MM.1S (cell line): ENCODE results near the gene ABHD16B.

Experiments used
- DNase-seq: peaks from one replicate; pipeline ENCODE4 v3.0.0-alpha.2; 2015
- H2AFZ ChIP-seq: fragments of 300-600 bp; sonication (generic); 2 replicates; pipeline ENCODE4 v1.6.0; 2016; ENCODE audit warnings: antibody characterized with exemption, low read length
- H3F3A ChIP-seq: fragments of 300-600 bp; sonication (generic); 2 replicates; pipeline ENCODE4 v1.6.1; 2016; ENCODE audit warnings: mild to moderate bottlenecking, antibody characterized with exemption, low read length, moderate library complexity, mixed read lengths; ENCODE audit not compliant: insufficient read depth
- H3K27ac ChIP-seq: fragments of 300-600 bp; sonication (generic); 2 replicates; pipeline ENCODE4 v1.5.1; 2016; ENCODE audit warnings: mild to moderate bottlenecking, low read length
- H3K27me3 ChIP-seq: fragments of 300-600 bp; sonication (generic); replicated peaks from 2 replicates; pipeline ENCODE4 v1.6.0; 2016; ENCODE audit warnings: low read length; ENCODE audit not compliant: insufficient read depth
- H3K36me3 ChIP-seq: fragments of 300-600 bp; sonication (generic); replicated peaks from 2 replicates; pipeline ENCODE4 v1.6.1; 2016; ENCODE audit warnings: mild to moderate bottlenecking, low read length, mixed read lengths; ENCODE audit not compliant: insufficient read depth
- H3K4me1 ChIP-seq: fragments of 300-600 bp; sonication (generic); 2 replicates; pipeline ENCODE4 v1.6.1; 2016; ENCODE audit warnings: low read length, mixed read lengths
- H3K4me2 ChIP-seq: fragments of 300-600 bp; sonication (generic); 2 replicates; pipeline ENCODE4 v1.6.0; 2016; ENCODE audit warnings: low read depth, low read length
- H3K4me3 ChIP-seq: fragments of 300-600 bp; sonication (generic); 2 replicates; pipeline ENCODE4 v1.5.1; 2016; ENCODE audit warnings: low read length, mixed read lengths
- H3K79me2 ChIP-seq: fragments of 300-600 bp; sonication (generic); 2 replicates; pipeline ENCODE4 v1.6.1; 2016; ENCODE audit warnings: mixed run types, low read length, mixed read lengths
- H3K9ac ChIP-seq: fragments of 300-600 bp; sonication (generic); 2 replicates; pipeline ENCODE4 v1.6.1; 2016; ENCODE audit warnings: low read length, mixed read lengths
- H3K9me2 ChIP-seq: fragments of 300-600 bp; sonication (generic); replicated peaks from 2 replicates; pipeline ENCODE4 v1.6.1; 2016; ENCODE audit warnings: mild to moderate bottlenecking, low read length, mixed read lengths; ENCODE audit not compliant: insufficient read depth
- H3K9me3 ChIP-seq: fragments of 300-600 bp; sonication (generic); replicated peaks from 2 replicates; pipeline ENCODE4 v1.6.1; 2016; ENCODE audit warnings: mild to moderate bottlenecking, low read length, mixed read lengths; ENCODE audit not compliant: insufficient read depth
- H4K20me1 ChIP-seq: fragments of 300-600 bp; sonication (generic); 2 replicates; pipeline ENCODE4 v1.6.1; 2016; ENCODE audit warnings: mild to moderate bottlenecking, low read length, moderate library complexity, mixed read lengths; ENCODE audit not compliant: insufficient read depth
- EZH2 ChIP-seq: fragments of 300-600 bp; sonication (generic); optimal IDR thresholded peaks from 2 replicates; pipeline ENCODE3; 2017; ENCODE audit warnings: low read depth, mild to moderate bottlenecking, antibody characterized with exemption, low read length, mixed read lengths
- EZH2phosphoT487 ChIP-seq: fragments of 300-600 bp; sonication (generic); IDR thresholded peaks from 2 replicates; pipeline ENCODE4 v1.6.1; 2018; ENCODE audit warnings: antibody characterized with exemption, low read length
- TF ChIP-seq, protein P1 (sequence below): fragments of 300-600 bp; sonication (generic); IDR thresholded peaks from 2 replicates; pipeline ENCODE4 v1.5.1; 2016; ENCODE audit warnings: antibody characterized with exemption, low read length, mixed read lengths

Gene ABHD16B

GRCh38 chr20:63831993-63832686, 29.2 kb upstream of the ABHD16B start:
- Histone ChIP-seq H3K9me3 (no peaks in the 10 kb centered on the region), H2AFZ (no peak overlapping the region), H3K4me3 (no peak overlapping the region), H3K27ac (no peak overlapping the region), H3F3A (no peaks in the 10 kb centered on the region), H4K20me1 (no peaks in the 10 kb centered on the region), H3K27me3 (peaks cover 53% of the 10 kb centered on the region), H3K4me1 (no peaks in the 10 kb centered on the region), H3K9me2 (no peaks in the 10 kb centered on the region), H3K36me3 (no peaks in the 10 kb centered on the region), H3K9ac (no peak overlapping the region), H3K4me2 (no peak overlapping the region), H3K79me2 (no peaks in the 10 kb centered on the region)
- DNase-seq = no peak
- TF ChIP-seq EZH2 (no peak), EZH2phosphoT487 (no peak)
- TF ChIP-seq, protein P1, sequence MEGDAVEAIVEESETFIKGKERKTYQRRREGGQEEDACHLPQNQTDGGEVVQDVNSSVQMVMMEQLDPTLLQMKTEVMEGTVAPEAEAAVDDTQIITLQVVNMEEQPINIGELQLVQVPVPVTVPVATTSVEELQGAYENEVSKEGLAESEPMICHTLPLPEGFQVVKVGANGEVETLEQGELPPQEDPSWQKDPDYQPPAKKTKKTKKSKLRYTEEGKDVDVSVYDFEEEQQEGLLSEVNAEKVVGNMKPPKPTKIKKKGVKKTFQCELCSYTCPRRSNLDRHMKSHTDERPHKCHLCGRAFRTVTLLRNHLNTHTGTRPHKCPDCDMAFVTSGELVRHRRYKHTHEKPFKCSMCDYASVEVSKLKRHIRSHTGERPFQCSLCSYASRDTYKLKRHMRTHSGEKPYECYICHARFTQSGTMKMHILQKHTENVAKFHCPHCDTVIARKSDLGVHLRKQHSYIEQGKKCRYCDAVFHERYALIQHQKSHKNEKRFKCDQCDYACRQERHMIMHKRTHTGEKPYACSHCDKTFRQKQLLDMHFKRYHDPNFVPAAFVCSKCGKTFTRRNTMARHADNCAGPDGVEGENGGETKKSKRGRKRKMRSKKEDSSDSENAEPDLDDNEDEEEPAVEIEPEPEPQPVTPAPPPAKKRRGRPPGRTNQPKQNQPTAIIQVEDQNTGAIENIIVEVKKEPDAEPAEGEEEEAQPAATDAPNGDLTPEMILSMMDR = no peak

DNA sequence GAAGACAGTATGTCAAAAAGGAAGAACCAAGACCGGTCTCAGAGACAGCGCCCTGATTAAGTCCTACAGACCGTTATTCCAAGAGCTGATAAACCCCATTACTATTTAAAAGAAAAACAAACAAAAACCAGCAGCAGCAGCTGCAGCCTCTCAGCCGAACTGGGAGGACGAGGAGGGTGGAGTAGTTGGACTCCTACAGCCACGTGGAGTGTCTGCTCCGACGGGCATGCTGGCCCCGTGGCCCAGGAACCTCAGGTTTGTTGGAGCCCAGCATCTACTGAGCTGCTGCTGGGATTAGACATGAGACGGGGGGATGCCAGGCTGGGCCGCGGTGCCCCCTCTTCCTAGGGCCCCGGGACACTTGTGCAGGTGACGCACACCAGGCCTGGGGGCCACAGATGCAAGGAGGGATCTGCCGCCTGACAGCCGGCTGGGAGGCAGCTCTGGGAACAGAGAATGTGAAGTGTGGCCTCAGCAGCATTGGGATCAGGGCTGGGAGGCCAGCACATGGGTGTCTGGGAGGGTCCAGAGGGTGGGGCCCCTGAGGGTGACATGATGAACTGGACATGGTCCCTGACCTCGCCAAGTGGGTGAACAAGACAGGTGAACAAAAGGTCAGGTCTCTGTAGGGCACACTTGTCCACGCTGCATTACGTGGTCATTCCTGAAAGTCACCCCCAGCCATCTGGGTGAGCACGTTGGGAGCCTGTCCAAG, 27.4 kb upstream of the ABHD16B start:
- no peaks in the 10 kb centered on the region for H4K20me1 ChIP-seq
- no peaks in the 10 kb centered on the region for H3K79me2 ChIP-seq
- TF ChIP-seq EZH2phosphoT487 (no peak), EZH2 (no peak)
- TF ChIP-seq, protein P1 = no peak
- H3K9me3 ChIP-seq = no peaks in the 10 kb centered on the region
- no peak overlapping the region for H3K4me3 ChIP-seq
- H3K4me2 ChIP-seq = no peak overlapping the region
- H3K4me1 ChIP-seq = no peaks in the 10 kb centered on the region
- H2AFZ ChIP-seq = no peak overlapping the region
- H3K36me3 ChIP-seq = no peaks in the 10 kb centered on the region
- no peaks in the 10 kb centered on the region for H3K9me2 ChIP-seq
- no peaks in the 10 kb centered on the region for H3F3A ChIP-seq
- H3K27me3 ChIP-seq = peaks cover 55% of the 10 kb centered on the region
- H3K27ac ChIP-seq = no peak overlapping the region
- no peak overlapping the region for H3K9ac ChIP-seq
- no peak for DNase-seq

- H3K9ac ChIP-seq = no peak overlapping the region
Observed at GRCh38 chr20:63834491-63834880, 26.8 kb upstream of the ABHD16B start.

More at GRCh38 chr20:63834491-63834880, 26.8 kb upstream of the ABHD16B start:
- Histone ChIP-seq H3K4me2 (no peak overlapping the region), H3K27ac (no peak overlapping the region), H3K4me3 (no peak overlapping the region), H3K27me3 (peaks cover 55% of the 10 kb centered on the region), H2AFZ (no peak overlapping the region), H3K36me3 (no peaks in the 10 kb centered on the region), H3F3A (no peaks in the 10 kb centered on the region), H3K79me2 (no peaks in the 10 kb centered on the region), H4K20me1 (no peaks in the 10 kb centered on the region), H3K9me2 (no peaks in the 10 kb centered on the region), H3K9me3 (no peaks in the 10 kb centered on the region), H3K4me1 (no peaks in the 10 kb centered on the region)
- DNase-seq = no peak
- TF ChIP-seq EZH2phosphoT487 (no peak), EZH2 (no peak)
- TF ChIP-seq, protein P1 = no peak
